HUES6 (cell line): ENCODE results near the gene KLHL17.

ENCODE experiments used
- H3K27ac ChIP-seq: 2 replicates; pipeline ENCODE4 v1.7.0; 2013; ENCODE audit warnings: low read depth, mild to moderate bottlenecking, low read length, inconsistent platforms
- H3K27me3 ChIP-seq: 2 replicates; pipeline ENCODE4 v1.6.1; 2013; ENCODE audit warnings: low read length; ENCODE audit not compliant: control insufficient read depth, insufficient read depth
- H3K36me3 ChIP-seq: 2 replicates; pipeline ENCODE4 v1.6.1; 2013; ENCODE audit warnings: low read length; ENCODE audit not compliant: control insufficient read depth, insufficient read depth
- H3K4me1 ChIP-seq: 2 replicates; pipeline ENCODE4 v1.6.1; 2013; ENCODE audit warnings: low read length; ENCODE audit not compliant: control insufficient read depth, insufficient read depth
- H3K4me3 ChIP-seq: 2 replicates; pipeline ENCODE4 v1.5.1; 2013; ENCODE audit warnings: low read depth, low read length
- H3K9ac ChIP-seq: one replicate; pipeline ENCODE4 v1.6.1; 2013; ENCODE audit warnings: mild to moderate bottlenecking, low read length
- H3K9me3 ChIP-seq: 2 replicates; pipeline ENCODE4 v1.6.1; 2013; ENCODE audit warnings: low read depth, low read length; ENCODE audit not compliant: control insufficient read depth, insufficient read depth

The KLHL17 gene

GRCh38 chr1:967466-968343, 7.3 kb downstream of the KLHL17 start:
- Histone ChIP-seq H3K27me3 (peaks cover 75% of the 10 kb centered on the region), H3K4me3 (no peak overlapping the region), H3K9ac (no peak overlapping the region), H3K4me1 (peaks cover 17% of the 10 kb centered on the region), H3K36me3 (peaks cover 22% of the 10 kb centered on the region), H3K9me3 (no peaks in the 10 kb centered on the region), H3K27ac (no peak overlapping the region)

- Histone ChIP-seq H3K4me1 (peaks cover 17% of the 10 kb centered on the region), H3K9me3 (no peaks in the 10 kb centered on the region), H3K27me3 (peaks cover 90% of the 10 kb centered on the region), H3K27ac (no peak overlapping the region), H3K4me3 (no peak overlapping the region), H3K36me3 (peaks cover 7% of the 10 kb centered on the region; the same call in 1 of the 2 replicates), H3K9ac (no peak overlapping the region)
Observed at GRCh38 chr1:969260-969855, 9.0 kb downstream of the KLHL17 start.

- peaks cover 95% of the 10 kb centered on the region for H3K27me3 ChIP-seq
- H3K4me3 ChIP-seq, result no peak overlapping the region
- H3K27ac ChIP-seq, result no peak overlapping the region
- peaks cover 17% of the 10 kb centered on the region for H3K4me1 ChIP-seq
- no peak overlapping the region for H3K9ac ChIP-seq
- no peaks in the 10 kb centered on the region for H3K9me3 ChIP-seq
- H3K36me3 ChIP-seq, result peaks cover under 1% of the 10 kb centered on the region; the same call in 1 of the 2 replicates
Observed at GRCh38 chr1:970242-970972, 10.0 kb downstream of the KLHL17 start.

- no peak overlapping the region for H3K9ac ChIP-seq
- peaks cover 95% of the 10 kb centered on the region for H3K27me3 ChIP-seq
- H3K9me3 ChIP-seq, result no peaks in the 10 kb centered on the region
- H3K36me3 ChIP-seq, result no peaks in the 10 kb centered on the region
- H3K4me1 ChIP-seq, result peaks cover 17% of the 10 kb centered on the region
- H3K27ac ChIP-seq, result no peak overlapping the region
- no peak overlapping the region for H3K4me3 ChIP-seq
Observed at GRCh38 chr1:970973-971730, 10.8 kb downstream of the KLHL17 start.

- H3K27ac ChIP-seq, result no peak overlapping the region
- no peaks in the 10 kb centered on the region for H3K36me3 ChIP-seq
- H3K27me3 ChIP-seq, result peaks cover 89% of the 10 kb centered on the region
- no peak overlapping the region for H3K4me3 ChIP-seq
- H3K9me3 ChIP-seq, result no peaks in the 10 kb centered on the region
- H3K9ac ChIP-seq, result no peak overlapping the region
- H3K4me1 ChIP-seq, result peaks cover 11% of the 10 kb centered on the region; the same call in 1 of the 2 replicates
Observed at GRCh38 chr1:971751-972506, 11.5 kb downstream of the KLHL17 start.

- peaks cover 79% of the 10 kb centered on the region for H3K27me3 ChIP-seq
- no peak overlapping the region for H3K27ac ChIP-seq
- H3K9me3 ChIP-seq, result no peaks in the 10 kb centered on the region
- H3K4me1 ChIP-seq, result peaks cover 11% of the 10 kb centered on the region; the same call in 1 of the 2 replicates
- H3K4me3 ChIP-seq, result no peak overlapping the region
- H3K36me3 ChIP-seq, result no peaks in the 10 kb centered on the region
- H3K9ac ChIP-seq, result no peak overlapping the region
Observed at GRCh38 chr1:972726-973458, 12.5 kb downstream of the KLHL17 start.

- peaks cover 77% of the 10 kb centered on the region for H3K27me3 ChIP-seq
- H3K36me3 ChIP-seq, result no peaks in the 10 kb centered on the region
- H3K9me3 ChIP-seq, result no peaks in the 10 kb centered on the region
- no peak overlapping the region for H3K4me3 ChIP-seq
- H3K27ac ChIP-seq, result no peak overlapping the region
- peaks cover 11% of the 10 kb centered on the region; the same call in 1 of the 2 replicates for H3K4me1 ChIP-seq
- no peak overlapping the region for H3K9ac ChIP-seq
Observed at GRCh38 chr1:973459-974292, 13.3 kb downstream of the KLHL17 start.

GRCh38 chr1:974293-974640, 13.9 kb downstream of the KLHL17 start:
- Histone ChIP-seq H3K4me1 (peaks cover 11% of the 10 kb centered on the region; the same call in 1 of the 2 replicates), H3K9ac (no peak overlapping the region), H3K9me3 (no peaks in the 10 kb centered on the region), H3K27ac (no peak overlapping the region), H3K27me3 (peaks cover 75% of the 10 kb centered on the region), H3K36me3 (no peaks in the 10 kb centered on the region), H3K4me3 (no peak overlapping the region)

GRCh38 chr1:974687-975328, 14.4 kb downstream of the KLHL17 start:
- H3K4me1 ChIP-seq, result peaks cover 11% of the 10 kb centered on the region; the same call in 1 of the 2 replicates
- H3K27me3 ChIP-seq, result peaks cover 74% of the 10 kb centered on the region
- H3K9ac ChIP-seq, result no peak overlapping the region
- H3K9me3 ChIP-seq, result no peaks in the 10 kb centered on the region
- no peak overlapping the region for H3K4me3 ChIP-seq
- no peaks in the 10 kb centered on the region for H3K36me3 ChIP-seq
- no peak overlapping the region for H3K27ac ChIP-seq
